GM19351 (cell line): Measurements from ENCODE around the gene NFKBIE.

ENCODE experiments used
- ATAC-seq: cut with Tn5 transposase; IDR thresholded peaks from one replicate; pipeline ENCODE4 v1.9.1; 2021; ENCODE audit warnings: mild to moderate bottlenecking, moderate library complexity; ENCODE audit not compliant: unreplicated experiment

Gene NFKBIE

GRCh38 chr6:44298055-44298803 lies 32.9 kb upstream of the NFKBIE start:
- ATAC-seq = no peak

- ATAC-seq = no peak
Observed at GRCh38 chr6:44297063-44298038, 32.0 kb upstream of the NFKBIE start.

- no peak for ATAC-seq
Observed at GRCh38 chr6:44294832-44295791, 29.8 kb upstream of the NFKBIE start.

- ATAC-seq = no peak
Observed at GRCh38 chr6:44292661-44293365, 27.5 kb upstream of the NFKBIE start.

GRCh38 chr6:44291841-44292240 lies 26.5 kb upstream of the NFKBIE start:
- no peak for ATAC-seq

GRCh38 chr6:44289726-44290260 lies 24.4 kb upstream of the NFKBIE start:
- ATAC-seq = no peak

GRCh38 chr6:44286747-44287146 lies 21.4 kb upstream of the NFKBIE start:
- ATAC-seq = no peak

- ATAC-seq = no peak
Observed at GRCh38 chr6:44286285-44286565, 20.9 kb upstream of the NFKBIE start.

- ATAC-seq = no peak
Observed at GRCh38 chr6:44285552-44286284, 20.4 kb upstream of the NFKBIE start.

- ATAC-seq = no peak
Observed at GRCh38 chr6:44284867-44285266, 19.5 kb upstream of the NFKBIE start.

GRCh38 chr6:44284121-44284520 lies 18.8 kb upstream of the NFKBIE start:
- ATAC-seq = no peak

GRCh38 chr6:44278774-44279697 lies 13.7 kb upstream of the NFKBIE start:
- no peak for ATAC-seq

- no peak for ATAC-seq
Observed at GRCh38 chr6:44278315-44278714, 13.0 kb upstream of the NFKBIE start.

GRCh38 chr6:44277763-44278162 lies 12.4 kb upstream of the NFKBIE start:
- ATAC-seq = no peak

- no peak for ATAC-seq
Observed at GRCh38 chr6:44276667-44277640, 11.6 kb upstream of the NFKBIE start.

GRCh38 chr6:44275749-44276648 lies 10.6 kb upstream of the NFKBIE start:
- no peak for ATAC-seq
